ENCODE data around the gene LTBR. TPM values are rescaled to one million over a fixed set of nuclear protein-coding genes. Genes with fewer than 3 reads are reported as not detected.

The LTBR gene
- total and polyA plus RNA-seq, 10 of the 15 experiments (the other 5 are each of a cell fraction or from before 2014, with no cell fraction given): 0.24 to 0.44 TPM; not detected in 8

DNA sequence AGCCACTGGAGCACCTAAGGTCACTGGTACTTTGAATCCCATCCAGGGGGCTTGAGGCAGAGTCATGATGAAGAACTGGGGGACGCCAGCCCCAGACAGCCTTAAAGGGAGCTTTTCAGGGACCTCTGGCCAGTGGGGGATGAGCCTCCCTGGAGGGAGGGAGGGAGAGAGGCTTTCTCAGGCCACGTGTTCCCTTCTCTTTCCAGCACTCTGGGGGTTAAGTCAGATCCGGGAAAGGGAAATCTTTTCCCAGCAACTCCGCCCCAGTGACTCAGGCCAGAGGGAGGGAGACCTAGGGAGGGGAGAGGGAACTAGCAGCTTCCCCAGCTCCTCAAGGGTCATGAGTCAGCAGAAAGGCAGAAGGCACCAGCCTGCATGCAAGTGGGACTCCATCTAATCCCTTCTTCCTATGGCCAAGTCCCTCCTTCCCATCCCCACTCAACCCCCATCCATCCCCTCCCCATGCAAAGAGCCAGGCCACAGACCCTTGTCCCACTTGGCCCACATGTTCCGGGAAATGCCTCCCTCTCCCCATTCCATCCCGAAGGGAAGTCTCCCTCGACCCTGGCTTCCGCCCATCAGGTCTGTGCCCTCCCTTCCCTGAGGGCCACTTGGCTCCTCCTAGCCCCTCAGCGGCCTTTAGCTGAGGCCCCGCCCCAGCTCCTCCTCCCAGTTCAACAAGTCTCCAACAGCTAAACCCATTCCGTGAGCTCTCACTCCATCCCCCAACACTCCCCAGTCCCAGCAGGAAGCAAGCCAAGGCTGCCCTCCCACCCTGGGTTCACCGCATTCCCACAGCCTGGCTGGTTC lies 47.7 kb upstream of the LTBR start (continued):
- TF ChIP-seq, protein P1, sequence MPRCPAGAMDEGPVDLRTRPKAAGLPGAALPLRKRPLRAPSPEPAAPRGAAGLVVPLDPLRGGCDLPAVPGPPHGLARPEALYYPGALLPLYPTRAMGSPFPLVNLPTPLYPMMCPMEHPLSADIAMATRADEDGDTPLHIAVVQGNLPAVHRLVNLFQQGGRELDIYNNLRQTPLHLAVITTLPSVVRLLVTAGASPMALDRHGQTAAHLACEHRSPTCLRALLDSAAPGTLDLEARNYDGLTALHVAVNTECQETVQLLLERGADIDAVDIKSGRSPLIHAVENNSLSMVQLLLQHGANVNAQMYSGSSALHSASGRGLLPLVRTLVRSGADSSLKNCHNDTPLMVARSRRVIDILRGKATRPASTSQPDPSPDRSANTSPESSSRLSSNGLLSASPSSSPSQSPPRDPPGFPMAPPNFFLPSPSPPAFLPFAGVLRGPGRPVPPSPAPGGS (IDR thresholded peaks at IDR 0.05; ENCODE audit: borderline replicate concordance, insufficient read depth, low read depth, low read length, poor library complexity, severe bottlenecking): no peak
- TF ChIP-seq, protein P2, sequence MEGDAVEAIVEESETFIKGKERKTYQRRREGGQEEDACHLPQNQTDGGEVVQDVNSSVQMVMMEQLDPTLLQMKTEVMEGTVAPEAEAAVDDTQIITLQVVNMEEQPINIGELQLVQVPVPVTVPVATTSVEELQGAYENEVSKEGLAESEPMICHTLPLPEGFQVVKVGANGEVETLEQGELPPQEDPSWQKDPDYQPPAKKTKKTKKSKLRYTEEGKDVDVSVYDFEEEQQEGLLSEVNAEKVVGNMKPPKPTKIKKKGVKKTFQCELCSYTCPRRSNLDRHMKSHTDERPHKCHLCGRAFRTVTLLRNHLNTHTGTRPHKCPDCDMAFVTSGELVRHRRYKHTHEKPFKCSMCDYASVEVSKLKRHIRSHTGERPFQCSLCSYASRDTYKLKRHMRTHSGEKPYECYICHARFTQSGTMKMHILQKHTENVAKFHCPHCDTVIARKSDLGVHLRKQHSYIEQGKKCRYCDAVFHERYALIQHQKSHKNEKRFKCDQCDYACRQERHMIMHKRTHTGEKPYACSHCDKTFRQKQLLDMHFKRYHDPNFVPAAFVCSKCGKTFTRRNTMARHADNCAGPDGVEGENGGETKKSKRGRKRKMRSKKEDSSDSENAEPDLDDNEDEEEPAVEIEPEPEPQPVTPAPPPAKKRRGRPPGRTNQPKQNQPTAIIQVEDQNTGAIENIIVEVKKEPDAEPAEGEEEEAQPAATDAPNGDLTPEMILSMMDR (IDR thresholded peaks at IDR 0.05 in 2 of 3, conservative IDR thresholded peaks at IDR 0.05 in 1 of 3; ENCODE audit: control insufficient read depth in 2 of 3, extremely low read depth in 1 of 3, insufficient read depth in 1 of 3, low read depth in 3 of 3, low read length in 3 of 3): no peak
- TF ChIP-seq, protein P3, sequence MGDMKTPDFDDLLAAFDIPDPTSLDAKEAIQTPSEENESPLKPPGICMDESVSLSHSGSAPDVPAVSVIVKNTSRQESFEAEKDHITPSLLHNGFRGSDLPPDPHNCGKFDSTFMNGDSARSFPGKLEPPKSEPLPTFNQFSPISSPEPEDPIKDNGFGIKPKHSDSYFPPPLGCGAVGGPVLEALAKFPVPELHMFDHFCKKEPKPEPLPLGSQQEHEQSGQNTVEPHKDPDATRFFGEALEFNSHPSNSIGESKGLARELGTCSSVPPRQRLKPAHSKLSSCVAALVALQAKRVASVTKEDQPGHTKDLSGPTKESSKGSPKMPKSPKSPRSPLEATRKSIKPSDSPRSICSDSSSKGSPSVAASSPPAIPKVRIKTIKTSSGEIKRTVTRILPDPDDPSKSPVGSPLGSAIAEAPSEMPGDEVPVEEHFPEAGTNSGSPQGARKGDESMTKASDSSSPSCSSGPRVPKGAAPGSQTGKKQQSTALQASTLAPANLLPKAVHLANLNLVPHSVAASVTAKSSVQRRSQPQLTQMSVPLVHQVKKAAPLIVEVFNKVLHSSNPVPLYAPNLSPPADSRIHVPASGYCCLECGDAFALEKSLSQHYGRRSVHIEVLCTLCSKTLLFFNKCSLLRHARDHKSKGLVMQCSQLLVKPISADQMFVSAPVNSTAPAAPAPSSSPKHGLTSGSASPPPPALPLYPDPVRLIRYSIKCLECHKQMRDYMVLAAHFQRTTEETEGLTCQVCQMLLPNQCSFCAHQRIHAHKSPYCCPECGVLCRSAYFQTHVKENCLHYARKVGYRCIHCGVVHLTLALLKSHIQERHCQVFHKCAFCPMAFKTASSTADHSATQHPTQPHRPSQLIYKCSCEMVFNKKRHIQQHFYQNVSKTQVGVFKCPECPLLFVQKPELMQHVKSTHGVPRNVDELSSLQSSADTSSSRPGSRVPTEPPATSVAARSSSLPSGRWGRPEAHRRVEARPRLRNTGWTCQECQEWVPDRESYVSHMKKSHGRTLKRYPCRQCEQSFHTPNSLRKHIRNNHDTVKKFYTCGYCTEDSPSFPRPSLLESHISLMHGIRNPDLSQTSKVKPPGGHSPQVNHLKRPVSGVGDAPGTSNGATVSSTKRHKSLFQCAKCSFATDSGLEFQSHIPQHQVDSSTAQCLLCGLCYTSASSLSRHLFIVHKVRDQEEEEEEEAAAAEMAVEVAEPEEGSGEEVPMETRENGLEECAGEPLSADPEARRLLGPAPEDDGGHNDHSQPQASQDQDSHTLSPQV (IDR thresholded peaks at IDR 0.05): no peak
- no peak for TF ChIP-seq MXI1 (IDR thresholded peaks at IDR 0.05; ENCODE audit: low read depth, low read length)
- no peak; the same call in 1 of the 2 replicates for TF ChIP-seq IKZF1 (conservative IDR thresholded peaks at IDR 0.05)
- TF ChIP-seq YBX1 (IDR thresholded peaks at IDR 0.05): no peak
- TF ChIP-seq, protein P4, sequence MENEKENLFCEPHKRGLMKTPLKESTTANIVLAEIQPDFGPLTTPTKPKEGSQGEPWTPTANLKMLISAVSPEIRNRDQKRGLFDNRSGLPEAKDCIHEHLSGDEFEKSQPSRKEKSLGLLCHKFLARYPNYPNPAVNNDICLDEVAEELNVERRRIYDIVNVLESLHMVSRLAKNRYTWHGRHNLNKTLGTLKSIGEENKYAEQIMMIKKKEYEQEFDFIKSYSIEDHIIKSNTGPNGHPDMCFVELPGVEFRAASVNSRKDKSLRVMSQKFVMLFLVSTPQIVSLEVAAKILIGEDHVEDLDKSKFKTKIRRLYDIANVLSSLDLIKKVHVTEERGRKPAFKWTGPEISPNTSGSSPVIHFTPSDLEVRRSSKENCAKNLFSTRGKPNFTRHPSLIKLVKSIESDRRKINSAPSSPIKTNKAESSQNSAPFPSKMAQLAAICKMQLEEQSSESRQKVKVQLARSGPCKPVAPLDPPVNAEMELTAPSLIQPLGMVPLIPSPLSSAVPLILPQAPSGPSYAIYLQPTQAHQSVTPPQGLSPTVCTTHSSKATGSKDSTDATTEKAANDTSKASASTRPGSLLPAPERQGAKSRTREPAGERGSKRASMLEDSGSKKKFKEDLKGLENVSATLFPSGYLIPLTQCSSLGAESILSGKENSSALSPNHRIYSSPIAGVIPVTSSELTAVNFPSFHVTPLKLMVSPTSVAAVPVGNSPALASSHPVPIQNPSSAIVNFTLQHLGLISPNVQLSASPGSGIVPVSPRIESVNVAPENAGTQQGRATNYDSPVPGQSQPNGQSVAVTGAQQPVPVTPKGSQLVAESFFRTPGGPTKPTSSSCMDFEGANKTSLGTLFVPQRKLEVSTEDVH (IDR thresholded peaks at IDR 0.05; ENCODE audit: low read depth, partially characterized antibody): no peak
- no peak for TF ChIP-seq SIX5 (IDR thresholded peaks at IDR 0.05; ENCODE audit: low read depth, low read length, severe bottlenecking)
- no peak for TF ChIP-seq PAX5 (IDR thresholded peaks at IDR 0.05; ENCODE audit: borderline replicate concordance, low read depth, low read length)
- no peak for TF ChIP-seq TCF12 (IDR thresholded peaks at IDR 0.05; ENCODE audit: low read depth, low read length)
- TF ChIP-seq SRF (IDR thresholded peaks at IDR 0.05; ENCODE audit: low read depth in 2 of 2, low read length in 2 of 2): no peak
- TF ChIP-seq, protein P5, sequence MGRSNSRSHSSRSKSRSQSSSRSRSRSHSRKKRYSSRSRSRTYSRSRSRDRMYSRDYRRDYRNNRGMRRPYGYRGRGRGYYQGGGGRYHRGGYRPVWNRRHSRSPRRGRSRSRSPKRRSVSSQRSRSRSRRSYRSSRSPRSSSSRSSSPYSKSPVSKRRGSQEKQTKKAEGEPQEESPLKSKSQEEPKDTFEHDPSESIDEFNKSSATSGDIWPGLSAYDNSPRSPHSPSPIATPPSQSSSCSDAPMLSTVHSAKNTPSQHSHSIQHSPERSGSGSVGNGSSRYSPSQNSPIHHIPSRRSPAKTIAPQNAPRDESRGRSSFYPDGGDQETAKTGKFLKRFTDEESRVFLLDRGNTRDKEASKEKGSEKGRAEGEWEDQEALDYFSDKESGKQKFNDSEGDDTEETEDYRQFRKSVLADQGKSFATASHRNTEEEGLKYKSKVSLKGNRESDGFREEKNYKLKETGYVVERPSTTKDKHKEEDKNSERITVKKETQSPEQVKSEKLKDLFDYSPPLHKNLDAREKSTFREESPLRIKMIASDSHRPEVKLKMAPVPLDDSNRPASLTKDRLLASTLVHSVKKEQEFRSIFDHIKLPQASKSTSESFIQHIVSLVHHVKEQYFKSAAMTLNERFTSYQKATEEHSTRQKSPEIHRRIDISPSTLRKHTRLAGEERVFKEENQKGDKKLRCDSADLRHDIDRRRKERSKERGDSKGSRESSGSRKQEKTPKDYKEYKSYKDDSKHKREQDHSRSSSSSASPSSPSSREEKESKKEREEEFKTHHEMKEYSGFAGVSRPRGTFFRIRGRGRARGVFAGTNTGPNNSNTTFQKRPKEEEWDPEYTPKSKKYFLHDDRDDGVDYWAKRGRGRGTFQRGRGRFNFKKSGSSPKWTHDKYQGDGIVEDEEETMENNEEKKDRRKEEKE (IDR thresholded peaks at IDR 0.05): no peak
- TF ChIP-seq ZNF274 (IDR thresholded peaks at IDR 0.05; ENCODE audit: insufficient read depth, insufficient read length): no peak
- peak; percentile 57 for TF ChIP-seq POLR2A (IDR thresholded peaks at IDR 0.05; ENCODE audit: low read depth, low read length)
- TF ChIP-seq EP300 (IDR thresholded peaks at IDR 0.05; ENCODE audit: borderline replicate concordance in 1 of 2, control insufficient read depth in 1 of 2, low read depth in 2 of 2, low read length in 2 of 2): no peak

All from GM12878 (cell line).